Astrocyte of the spinal cord (primary cell): Measurements from ENCODE around the gene BPHL.
"Not testable (repeated sequence)": the region's sequence is repeated elsewhere in the genome, so short reads cannot be mapped to it uniquely, and the experiment has no call there.

ENCODE experiments used
- DNase-seq: peaks from one replicate; pipeline ENCODE4 v3.0.0; 2011; ENCODE audit warnings: low read depth, low spot score
- H3K4me3 ChIP-seq: 2 replicates; pipeline ENCODE4 v1.5.1; 2011; ENCODE audit warnings: low read depth, mild to moderate bottlenecking, low read length, moderate library complexity
- in situ Hi-C: cut with HindIII; loops from 2 replicates; pipeline ENCODE4 v1.10.0; 2017; ENCODE audit warnings: low sequenced_read_pairs
- TF ChIP-seq, protein P1 (sequence below): IDR thresholded peaks from 2 replicates; pipeline ENCODE4 v1.5.1; 2012; ENCODE audit warnings: low read depth, mild to moderate bottlenecking, low read length, inconsistent platforms

The BPHL gene

DNA sequence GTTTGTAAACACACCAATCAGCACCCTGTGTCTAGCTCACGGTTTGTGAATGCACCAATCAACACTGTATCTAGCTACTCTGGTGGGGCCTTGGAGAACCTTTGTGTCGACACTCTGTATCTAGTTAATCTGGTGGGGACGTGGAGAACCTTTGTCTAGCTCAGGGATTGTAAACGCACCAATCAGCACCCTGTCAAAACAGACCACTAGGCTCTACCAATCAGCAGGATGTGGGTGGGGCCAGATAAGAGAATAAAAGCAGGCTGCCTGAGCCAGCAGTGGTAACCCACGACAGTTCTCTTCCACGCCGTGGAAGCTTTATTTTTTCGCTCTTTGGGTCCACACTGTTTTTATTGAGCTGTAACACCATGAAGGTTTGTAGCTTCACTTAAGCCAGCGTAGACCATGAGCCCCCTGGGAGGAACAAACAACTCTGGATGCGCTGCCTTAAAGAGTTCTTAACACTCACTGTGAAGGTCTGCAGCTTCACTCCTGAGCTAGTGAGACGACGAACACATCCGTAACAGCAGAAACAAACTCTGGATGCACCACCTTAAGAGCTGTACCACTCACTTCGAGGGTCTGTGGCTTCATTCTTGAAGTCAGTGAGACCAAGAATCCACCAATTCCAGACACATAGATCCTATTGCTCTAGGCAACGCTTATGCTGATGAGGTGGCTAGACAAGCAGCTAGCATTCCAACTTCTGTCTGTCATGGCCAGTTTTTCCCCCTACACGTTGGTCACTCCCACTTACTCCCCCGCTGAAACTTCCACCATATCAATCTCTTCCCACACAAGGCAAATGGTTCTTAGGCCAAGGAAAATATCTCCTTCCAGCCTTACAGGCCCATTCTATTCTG, 53.0 kb downstream of the BPHL start:
- peak; percentile 55 for DNase-seq

DNA sequence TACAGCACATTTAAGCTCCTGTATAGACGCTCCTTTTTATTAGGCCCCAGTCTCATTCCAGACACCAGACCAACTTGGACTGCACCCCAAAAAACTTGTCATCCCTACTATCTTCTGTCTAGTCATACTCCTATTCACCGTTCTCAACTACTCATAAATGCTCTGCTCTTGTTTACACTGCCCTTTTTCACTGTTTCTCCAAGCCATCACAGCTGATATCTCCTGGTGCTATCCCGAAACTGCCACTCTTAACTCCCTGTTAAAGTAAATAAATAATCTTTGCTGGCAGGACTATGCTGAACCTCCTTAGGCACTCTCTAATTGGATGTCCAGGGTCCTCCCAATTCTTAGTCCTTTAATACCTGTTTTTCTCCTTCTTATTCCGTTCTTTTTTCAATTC, 54.3 kb downstream of the BPHL start:
- in situ Hi-C loops, H3K4me3 ChIP-seq, DNase-seq: not testable (repeated sequence)

More for the DNA sequence above, 53.0 kb downstream of the BPHL start:
- H3K4me3 ChIP-seq, in situ Hi-C loops: not testable (repeated sequence)

DNA sequence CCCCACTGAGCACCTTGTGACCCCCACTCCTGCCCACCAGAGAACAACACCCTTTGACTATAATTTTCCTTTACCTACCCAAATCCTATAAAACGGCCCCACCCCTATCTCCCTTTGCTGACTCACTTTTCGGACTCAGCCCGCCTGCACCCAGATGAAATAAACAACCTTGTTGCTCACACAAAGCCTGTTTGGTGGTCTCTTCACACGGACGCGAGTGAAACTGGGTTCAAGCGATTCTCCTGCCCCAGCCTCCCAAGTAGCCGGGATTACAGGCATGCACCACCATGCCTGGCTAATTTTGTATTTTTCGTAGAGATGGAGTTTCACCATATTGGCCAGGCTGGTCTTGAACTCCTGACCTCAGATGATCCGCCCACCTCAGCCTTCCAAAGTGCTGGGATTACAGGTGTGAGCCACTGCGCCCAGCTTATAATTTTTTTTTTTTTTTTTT, 55.2 kb downstream of the BPHL start:
- H3K4me3 ChIP-seq, DNase-seq, in situ Hi-C loops: not testable (repeated sequence)

DNA sequence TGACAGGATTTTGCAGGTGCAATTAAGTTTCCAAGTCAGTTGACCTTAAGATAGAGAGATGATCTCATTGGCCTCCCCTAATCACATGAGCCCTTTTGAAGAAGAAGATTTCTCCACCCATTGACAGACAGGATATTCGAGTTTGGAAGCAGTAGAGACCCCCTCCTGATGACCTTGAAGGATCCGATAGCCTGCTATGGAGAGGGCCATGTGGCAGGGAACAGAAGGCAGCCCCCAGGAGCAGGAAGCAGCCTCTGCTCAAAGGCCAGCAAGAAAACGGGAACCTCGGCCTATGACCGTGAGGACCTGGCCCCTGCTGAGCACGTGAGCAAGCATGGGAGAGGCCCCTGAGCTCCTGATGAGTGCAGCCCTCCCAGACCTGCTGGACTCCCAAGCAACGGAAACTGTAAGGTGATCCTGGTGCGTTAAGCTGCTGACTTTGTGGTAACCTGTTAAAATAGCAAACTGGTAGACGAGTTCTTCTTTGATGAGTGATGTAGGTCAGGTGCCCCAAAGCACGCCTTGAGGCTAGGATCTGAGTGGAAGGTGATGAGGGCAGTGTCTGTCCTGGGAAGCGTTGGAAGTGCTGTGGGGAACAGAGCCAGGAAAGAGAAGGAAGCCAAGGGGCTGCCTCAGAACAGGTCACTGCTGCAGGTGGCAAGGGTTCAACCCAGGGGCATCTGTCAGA, 57.3 kb downstream of the BPHL start:
- TF ChIP-seq, protein P1, sequence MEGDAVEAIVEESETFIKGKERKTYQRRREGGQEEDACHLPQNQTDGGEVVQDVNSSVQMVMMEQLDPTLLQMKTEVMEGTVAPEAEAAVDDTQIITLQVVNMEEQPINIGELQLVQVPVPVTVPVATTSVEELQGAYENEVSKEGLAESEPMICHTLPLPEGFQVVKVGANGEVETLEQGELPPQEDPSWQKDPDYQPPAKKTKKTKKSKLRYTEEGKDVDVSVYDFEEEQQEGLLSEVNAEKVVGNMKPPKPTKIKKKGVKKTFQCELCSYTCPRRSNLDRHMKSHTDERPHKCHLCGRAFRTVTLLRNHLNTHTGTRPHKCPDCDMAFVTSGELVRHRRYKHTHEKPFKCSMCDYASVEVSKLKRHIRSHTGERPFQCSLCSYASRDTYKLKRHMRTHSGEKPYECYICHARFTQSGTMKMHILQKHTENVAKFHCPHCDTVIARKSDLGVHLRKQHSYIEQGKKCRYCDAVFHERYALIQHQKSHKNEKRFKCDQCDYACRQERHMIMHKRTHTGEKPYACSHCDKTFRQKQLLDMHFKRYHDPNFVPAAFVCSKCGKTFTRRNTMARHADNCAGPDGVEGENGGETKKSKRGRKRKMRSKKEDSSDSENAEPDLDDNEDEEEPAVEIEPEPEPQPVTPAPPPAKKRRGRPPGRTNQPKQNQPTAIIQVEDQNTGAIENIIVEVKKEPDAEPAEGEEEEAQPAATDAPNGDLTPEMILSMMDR: no peak
- in situ Hi-C loops: no loop called here
- DNase-seq: no peak
- no peak overlapping the region for H3K4me3 ChIP-seq

DNA sequence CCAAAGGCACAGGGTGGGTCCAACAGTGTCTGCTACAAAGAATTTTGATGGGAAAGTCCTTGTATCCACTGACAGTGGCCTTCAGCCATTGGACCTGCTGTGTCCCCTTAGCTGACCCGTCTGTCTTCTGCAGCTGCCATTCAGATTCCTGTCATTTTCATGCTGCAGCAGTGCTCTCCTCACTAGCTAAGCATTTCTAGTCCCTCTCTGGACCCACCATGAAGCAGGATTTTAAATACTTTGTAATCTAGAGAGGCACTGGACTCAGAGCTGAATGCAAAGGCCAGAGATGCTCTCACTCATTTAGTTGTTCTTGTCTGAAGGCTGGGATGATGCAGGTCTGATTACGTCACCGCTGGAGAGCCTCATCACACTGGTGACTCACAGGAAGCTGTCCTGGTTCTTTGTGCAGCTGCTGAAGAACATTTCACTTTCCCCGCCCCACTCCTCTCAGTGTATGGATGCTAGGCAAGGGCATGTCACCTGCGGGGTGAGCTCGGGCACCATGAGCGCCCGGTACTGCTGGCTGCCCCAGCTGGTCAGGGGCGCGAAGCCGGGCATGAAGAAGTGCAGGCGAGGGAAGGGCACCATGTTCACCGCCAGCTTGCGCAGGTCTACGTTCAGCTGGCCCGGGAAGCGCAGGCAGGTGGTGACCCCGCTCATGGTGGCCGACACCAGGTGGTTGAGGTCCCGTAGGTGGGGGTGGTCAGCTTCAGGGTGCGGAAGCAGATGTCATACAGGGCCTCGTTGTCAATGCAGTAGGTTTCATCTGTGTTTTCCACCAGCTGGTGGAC, 58.2 kb downstream of the BPHL start:
- peak; percentile 91 for DNase-seq
- H3K4me3 ChIP-seq: no peak overlapping the region

DNA sequence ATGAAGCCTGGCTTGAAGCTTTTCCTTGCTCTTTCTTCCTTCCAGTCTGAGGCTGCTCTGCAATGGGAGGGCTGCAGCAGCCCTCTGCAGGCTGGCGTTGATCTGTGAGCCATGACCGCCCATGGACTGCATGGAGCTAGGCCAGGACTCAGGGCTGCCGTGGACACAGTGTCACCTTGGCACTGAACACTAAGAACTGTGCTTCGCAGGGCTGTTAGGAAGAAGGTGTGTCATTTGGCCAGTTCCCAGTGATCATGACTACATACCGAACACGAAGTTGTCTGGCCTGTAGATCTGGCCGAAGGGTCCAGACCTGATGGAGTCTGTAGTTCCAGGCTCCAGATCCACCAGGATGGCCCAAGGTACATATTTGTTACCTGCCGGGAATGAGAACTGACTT, 60.2 kb downstream of the BPHL start:
- in situ Hi-C loops, DNase-seq, H3K4me3 ChIP-seq: not testable (repeated sequence)

More for the DNA sequence above, 58.2 kb downstream of the BPHL start:
- in situ Hi-C loops: no loop called here
- TF ChIP-seq, protein P1: no peak

DNA sequence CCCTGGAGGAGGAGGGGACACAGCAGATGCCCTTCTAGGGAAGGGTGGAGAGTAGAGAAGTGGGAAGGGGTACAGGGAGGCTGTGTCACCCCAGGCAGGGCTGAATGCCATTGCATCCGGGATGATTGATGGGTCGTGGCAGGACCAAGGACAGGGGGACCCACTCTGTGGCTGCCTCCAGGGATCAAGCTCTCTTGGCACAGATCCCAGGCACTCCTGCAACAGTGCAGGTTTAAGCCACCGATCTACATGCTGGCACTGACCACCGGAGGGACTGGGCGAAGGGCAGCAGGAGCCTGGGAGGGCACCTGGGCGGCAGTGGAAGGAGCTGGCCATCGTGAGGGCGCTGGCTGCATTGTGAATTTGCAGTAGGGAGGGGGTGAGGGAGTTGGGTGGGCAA, 61.4 kb downstream of the BPHL start:
- in situ Hi-C loops, DNase-seq: not testable (repeated sequence)
- peak overlapping the region; percentile 37 for H3K4me3 ChIP-seq

DNA sequence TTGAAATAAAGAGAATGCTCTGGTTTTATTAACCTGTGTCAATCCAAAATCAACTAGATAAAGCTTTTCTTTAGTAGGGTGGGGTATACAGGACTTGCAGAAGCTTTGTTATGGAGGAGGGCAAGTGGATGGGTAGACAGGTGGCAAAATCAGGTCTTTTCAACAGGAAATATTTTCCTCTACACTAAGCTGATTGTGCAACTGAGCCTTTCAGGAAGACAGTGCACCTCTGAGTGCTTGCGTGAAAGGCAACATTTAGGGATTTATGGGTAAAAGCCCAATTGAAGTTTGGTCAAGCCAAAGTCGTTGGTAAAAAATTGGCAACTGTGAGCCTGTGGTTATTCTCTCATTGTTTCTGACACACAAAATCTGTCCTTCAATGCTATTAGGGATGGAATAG, 62.6 kb downstream of the BPHL start:
- DNase-seq: no peak
- no peak overlapping the region for H3K4me3 ChIP-seq
- TF ChIP-seq, protein P1: no peak
- in situ Hi-C loops: no loop called here

DNA sequence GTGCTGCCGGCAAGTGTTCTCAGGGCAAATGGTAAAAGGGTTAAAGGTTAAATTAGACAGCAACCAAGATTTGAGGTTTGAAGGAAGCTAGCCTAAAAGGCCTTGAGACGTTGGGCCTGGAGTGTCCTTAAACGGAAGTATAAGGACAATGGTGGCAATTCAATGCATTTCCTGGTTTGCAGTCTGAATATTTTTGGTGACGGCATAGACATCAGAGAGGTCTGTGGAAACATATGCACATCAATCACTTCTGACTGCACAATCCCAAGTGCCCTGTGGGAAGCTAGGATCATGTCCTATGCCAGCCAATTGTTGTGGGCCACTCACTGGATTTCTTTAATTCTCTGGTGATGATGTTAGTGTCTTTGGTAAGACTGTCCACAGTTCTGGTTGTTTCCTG, 64.6 kb downstream of the BPHL start:
- TF ChIP-seq, protein P1: no peak
- DNase-seq: no peak
- H3K4me3 ChIP-seq: no peak overlapping the region
- in situ Hi-C loops: no loop called here
